SW480 (cell line): ENCODE data around the gene TBC1D16.

Source experiments
- DNase-seq: peaks from one replicate; pipeline ENCODE4 v3.0.0-alpha.2; 2016; ENCODE audit warnings: low spot score

The TBC1D16 gene

GRCh38 chr17:79888811-79889634 is 146.6 kb downstream of the TBC1D16 start:
- DNase-seq: no peak

- no peak for DNase-seq
These were observed 147.6 kb downstream of the TBC1D16 start for GRCh38 chr17:79888009-79888540.

GRCh38 chr17:79887451-79887991 is 148.2 kb downstream of the TBC1D16 start:
- no peak for DNase-seq

- no peak for DNase-seq
These were observed 152.5 kb downstream of the TBC1D16 start for GRCh38 chr17:79883202-79883601.
